Right renal cortex interstitium (tissue), 3 donors: ENCODE results near the gene CNTFR. TPM values are rescaled to one million over a fixed set of nuclear protein-coding genes. Genes with fewer than 3 reads are reported as not detected.
"Not testable (repeated sequence)": the region's sequence is repeated elsewhere in the genome, so short reads cannot be mapped to it uniquely, and the experiment has no call there.

Experiments
- DNase-seq, 3 donors: peaks; one replicate each; pipeline ENCODE4 v3.0.0-alpha.2; 2013; ENCODE audit warnings: low read depth in 3 of 3, low spot score in 2 of 3
- polyA plus RNA-seq, 3 donors: library from polyadenylated mRNA; unstranded; fragments of 120-200 nt; gene quantifications; one replicate each; pipeline ENCODE4 v1.2.1, GENCODE V29; 2013; ENCODE audit not compliant: insufficient read length in 3 of 3

CNTFR gene
- polyA plus RNA-seq, 3 donors, result 34.5 to 36.0 (median 35.6) TPM

GRCh38 chr9:34544035-34544434, 45.5 kb downstream of the CNTFR start:
- no peak for DNase-seq

- no peak for DNase-seq
These were observed 48.0 kb downstream of the CNTFR start for GRCh38 chr9:34541540-34541939.

GRCh38 chr9:34540827-34541226, 48.7 kb downstream of the CNTFR start:
- no peak for DNase-seq

GRCh38 chr9:34536685-34537084, 52.8 kb downstream of the CNTFR start:
- DNase-seq, result no peak

GRCh38 chr9:34532041-34532440, 57.5 kb downstream of the CNTFR start:
- DNase-seq, result not testable (repeated sequence)

- DNase-seq, result no peak
These were observed 63.5 kb downstream of the CNTFR start for GRCh38 chr9:34526026-34526425.

GRCh38 chr9:34524349-34524748, 65.2 kb downstream of the CNTFR start:
- no peak for DNase-seq

- DNase-seq, result peak; percentile 62 to 84 (median 72)
These were observed 66.3 kb downstream of the CNTFR start, which contains the start of gene ENHO for GRCh38 chr9:34522971-34523797. ENHO (minus strand) TSS chr9:34522990; CDS start chr9:34521695, 1,295 bp downstream.

GRCh38 chr9:34522091-34522887, 67.2 kb downstream of the CNTFR start:
- DNase-seq, result no peak

GRCh38 chr9:34521406-34522045, 68.0 kb downstream of the CNTFR start:
- no peak for DNase-seq

GRCh38 chr9:34520505-34521385, 68.8 kb downstream of the CNTFR start:
- no peak for DNase-seq

GRCh38 chr9:34520096-34520495, 69.4 kb downstream of the CNTFR start:
- DNase-seq, result no peak

GRCh38 chr9:34519321-34520020, 70.1 kb downstream of the CNTFR start:
- no peak for DNase-seq

- no peak for DNase-seq
These were observed 70.6 kb downstream of the CNTFR start for GRCh38 chr9:34518896-34519295.

GRCh38 chr9:34518110-34518616, 71.4 kb downstream of the CNTFR start:
- no peak for DNase-seq

GRCh38 chr9:34517185-34517584, 72.3 kb downstream of the CNTFR start:
- no peak for DNase-seq

- DNase-seq, result no peak
These were observed 73.6 kb downstream of the CNTFR start for GRCh38 chr9:34515959-34516358.

GRCh38 chr9:34514816-34515215, 74.7 kb downstream of the CNTFR start:
- DNase-seq, result no peak

- no peak for DNase-seq
These were observed 75.1 kb downstream of the CNTFR start for GRCh38 chr9:34514401-34514800.
